22Rv1 (cell line): ENCODE results near the gene WDR75.

Experiments
- H3K27ac ChIP-seq: fragments of 450-650 bp; 2 replicates; pipeline ENCODE4 v1.5.1; 2017
- CTCF ChIP-seq: fragments of 450-650 bp; IDR thresholded peaks from 2 replicates; pipeline ENCODE4 v1.5.1; 2017; ENCODE audit warnings: mild to moderate bottlenecking
- ZFX ChIP-seq: fragments of 450-650 bp; IDR thresholded peaks from 2 replicates; pipeline ENCODE4 v1.6.1; 2017; ENCODE audit warnings: antibody characterized with exemption, borderline replicate concordance

Gene WDR75

GRCh38 chr2:189511210-189511959 lies 70.1 kb downstream of the WDR75 start:
- H3K27ac ChIP-seq, result no peak overlapping the region
- TF ChIP-seq ZFX (no peak), CTCF (no peak)

GRCh38 chr2:189511960-189512319 lies 70.7 kb downstream of the WDR75 start:
- H3K27ac ChIP-seq, result no peak overlapping the region
- no peak for TF ChIP-seq CTCF
- no peak for TF ChIP-seq ZFX

GRCh38 chr2:189512879-189513278 lies 71.6 kb downstream of the WDR75 start:
- H3K27ac ChIP-seq, result no peak overlapping the region
- TF ChIP-seq CTCF, result no peak
- TF ChIP-seq ZFX, result no peak

GRCh38 chr2:189514104-189514503 lies 72.8 kb downstream of the WDR75 start:
- TF ChIP-seq ZFX, result no peak
- no peak for TF ChIP-seq CTCF
- no peak overlapping the region for H3K27ac ChIP-seq

GRCh38 chr2:189515264-189515663 lies 74.0 kb downstream of the WDR75 start:
- TF ChIP-seq CTCF, result no peak
- no peak for TF ChIP-seq ZFX
- no peak overlapping the region for H3K27ac ChIP-seq

GRCh38 chr2:189516546-189516945 lies 75.3 kb downstream of the WDR75 start:
- TF ChIP-seq CTCF (no peak), ZFX (no peak)
- H3K27ac ChIP-seq, result no peak overlapping the region

GRCh38 chr2:189517847-189518535 lies 76.7 kb downstream of the WDR75 start:
- no peak for TF ChIP-seq ZFX
- no peak for TF ChIP-seq CTCF
- H3K27ac ChIP-seq, result no peak overlapping the region
